KMS-11 (cell line): ENCODE measurements around the gene HSDL1.

Experiments used
- H2AFZ ChIP-seq: fragments of 200-600 bp; sonication (generic); 2 replicates; pipeline ENCODE4 v1.6.1; 2016; ENCODE audit warnings: antibody characterized with exemption, mixed run types, low read depth
- H3K27ac ChIP-seq: fragments of 200-600 bp; sonication (generic); 2 replicates; pipeline ENCODE4 v1.6.1; 2016; ENCODE audit warnings: mild to moderate bottlenecking, mixed run types
- H3K27me3 ChIP-seq: fragments of 200-600 bp; sonication (generic); 2 replicates; pipeline ENCODE4 v1.6.1; 2017; ENCODE audit warnings: mild to moderate bottlenecking, low read depth, mixed run types, moderate library complexity; ENCODE audit not compliant: insufficient read depth
- H3K36me3 ChIP-seq: fragments of 200-600 bp; sonication (generic); 2 replicates; pipeline ENCODE4 v1.6.1; 2017; ENCODE audit warnings: mild to moderate bottlenecking, mixed run types; ENCODE audit not compliant: insufficient read depth
- H3K4me1 ChIP-seq: fragments of 200-600 bp; sonication (generic); 2 replicates; pipeline ENCODE4 v1.6.1; 2016; ENCODE audit warnings: mild to moderate bottlenecking, low read depth, mixed run types; ENCODE audit not compliant: poor library complexity, severe bottlenecking
- H3K4me2 ChIP-seq: fragments of 200-600 bp; sonication (generic); 2 replicates; pipeline ENCODE4 v1.7.0; 2016; ENCODE audit warnings: mild to moderate bottlenecking, mixed run types
- H3K4me3 ChIP-seq: fragments of 200-600 bp; sonication (generic); IDR thresholded peaks from 2 replicates; pipeline ENCODE4 v1.6.1; 2017; ENCODE audit warnings: low read depth, low read length, mixed read lengths; ENCODE audit not compliant: insufficient read depth
- H3K79me2 ChIP-seq: fragments of 200-600 bp; sonication (generic); 2 replicates; pipeline ENCODE4 v1.6.1; 2016; ENCODE audit warnings: low read depth, mixed run types; ENCODE audit not compliant: insufficient read depth
- H3K9ac ChIP-seq: fragments of 200-600 bp; sonication (generic); 2 replicates; pipeline ENCODE4 v1.6.1; 2016; ENCODE audit warnings: mild to moderate bottlenecking, mixed run types
- H4K20me1 ChIP-seq: fragments of 200-600 bp; sonication (generic); 2 replicates; pipeline ENCODE4 v1.6.1; 2016; ENCODE audit warnings: mild to moderate bottlenecking, mixed run types; ENCODE audit not compliant: insufficient read depth
- TF ChIP-seq, protein P1 (sequence below): fragments of 200-600 bp; sonication (generic); conservative IDR thresholded peaks from 2 replicates; pipeline ENCODE4 v1.6.1; 2017; ENCODE audit warnings: low read depth, mild to moderate bottlenecking, antibody characterized with exemption, low read length, moderate library complexity, mixed read lengths

Gene HSDL1

DNA sequence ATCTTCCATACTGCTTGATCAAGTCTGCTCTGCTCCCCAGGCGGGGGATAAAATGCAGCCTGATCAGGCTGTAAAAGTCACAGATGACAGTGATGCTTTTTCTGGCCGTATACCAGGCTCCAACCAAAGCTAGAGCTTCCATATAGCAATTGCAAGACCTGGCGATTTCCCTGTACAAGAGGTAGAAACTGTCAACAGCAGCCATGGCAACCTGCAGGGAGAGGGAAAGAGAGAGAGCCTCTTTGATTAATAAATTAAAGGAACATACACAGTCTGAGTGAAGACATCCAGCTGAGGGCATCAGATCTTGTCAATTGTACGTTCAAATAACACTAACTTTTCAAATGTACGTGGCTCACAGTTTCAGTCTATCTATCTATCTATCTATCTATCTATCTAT, 13.9 kb downstream of the HSDL1 start:
- TF ChIP-seq, protein P1, sequence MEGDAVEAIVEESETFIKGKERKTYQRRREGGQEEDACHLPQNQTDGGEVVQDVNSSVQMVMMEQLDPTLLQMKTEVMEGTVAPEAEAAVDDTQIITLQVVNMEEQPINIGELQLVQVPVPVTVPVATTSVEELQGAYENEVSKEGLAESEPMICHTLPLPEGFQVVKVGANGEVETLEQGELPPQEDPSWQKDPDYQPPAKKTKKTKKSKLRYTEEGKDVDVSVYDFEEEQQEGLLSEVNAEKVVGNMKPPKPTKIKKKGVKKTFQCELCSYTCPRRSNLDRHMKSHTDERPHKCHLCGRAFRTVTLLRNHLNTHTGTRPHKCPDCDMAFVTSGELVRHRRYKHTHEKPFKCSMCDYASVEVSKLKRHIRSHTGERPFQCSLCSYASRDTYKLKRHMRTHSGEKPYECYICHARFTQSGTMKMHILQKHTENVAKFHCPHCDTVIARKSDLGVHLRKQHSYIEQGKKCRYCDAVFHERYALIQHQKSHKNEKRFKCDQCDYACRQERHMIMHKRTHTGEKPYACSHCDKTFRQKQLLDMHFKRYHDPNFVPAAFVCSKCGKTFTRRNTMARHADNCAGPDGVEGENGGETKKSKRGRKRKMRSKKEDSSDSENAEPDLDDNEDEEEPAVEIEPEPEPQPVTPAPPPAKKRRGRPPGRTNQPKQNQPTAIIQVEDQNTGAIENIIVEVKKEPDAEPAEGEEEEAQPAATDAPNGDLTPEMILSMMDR = no peak
- no peak overlapping the region for H3K4me2 ChIP-seq
- peaks cover 61% of the 10 kb centered on the region for H3K4me1 ChIP-seq
- no peaks in the 10 kb centered on the region for H4K20me1 ChIP-seq
- no peak overlapping the region for H3K9ac ChIP-seq
- H3K27me3 ChIP-seq = no peaks in the 10 kb centered on the region
- no peak overlapping the region for H2AFZ ChIP-seq
- no peak overlapping the region for H3K27ac ChIP-seq
- H3K79me2 ChIP-seq = peaks cover 4% of the 10 kb centered on the region
- H3K36me3 ChIP-seq = no peaks in the 10 kb centered on the region
- no peak overlapping the region for H3K4me3 ChIP-seq

- no peak overlapping the region for H3K27ac ChIP-seq
- H3K9ac ChIP-seq = no peak overlapping the region
- TF ChIP-seq, protein P1 = no peak
- no peaks in the 10 kb centered on the region for H3K79me2 ChIP-seq
- no peak overlapping the region for H3K4me3 ChIP-seq
- H4K20me1 ChIP-seq = no peaks in the 10 kb centered on the region
- H3K4me1 ChIP-seq = peaks cover 20% of the 10 kb centered on the region
- H2AFZ ChIP-seq = no peak overlapping the region
- no peaks in the 10 kb centered on the region; the same call in 1 of the 2 replicates for H3K36me3 ChIP-seq
- H3K27me3 ChIP-seq = no peaks in the 10 kb centered on the region
- no peak overlapping the region for H3K4me2 ChIP-seq
Observed at GRCh38 chr16:84124257-84125073, 20.5 kb downstream of the HSDL1 start.

DNA sequence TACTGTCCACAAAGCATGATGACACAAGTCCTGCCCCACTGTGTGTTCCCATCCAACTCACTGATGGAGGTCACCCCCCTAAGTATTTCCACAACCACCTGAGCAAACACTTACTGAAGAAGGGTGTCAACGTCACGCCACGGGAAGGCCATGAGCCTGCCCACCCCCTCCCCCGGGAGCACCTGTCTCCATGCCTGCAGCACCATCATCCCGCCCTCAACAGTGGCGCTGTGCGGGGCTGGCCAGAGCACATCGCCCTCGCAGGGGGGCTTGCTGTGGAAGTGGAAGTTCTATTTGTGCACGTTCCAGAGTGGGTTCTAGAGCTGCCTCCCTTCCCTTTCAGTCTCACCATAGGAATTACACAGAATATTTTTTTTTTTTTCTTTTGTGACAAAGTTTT, 24.0 kb downstream of the HSDL1 start:
- Histone ChIP-seq H3K4me1 (peaks cover 19% of the 10 kb centered on the region), H3K4me3 (no peak overlapping the region), H3K27me3 (no peaks in the 10 kb centered on the region), H3K4me2 (no peak overlapping the region), H3K9ac (no peak overlapping the region), H2AFZ (no peak overlapping the region), H3K36me3 (no peaks in the 10 kb centered on the region; the same call in 1 of the 2 replicates), H4K20me1 (no peaks in the 10 kb centered on the region), H3K27ac (no peak overlapping the region), H3K79me2 (peaks cover 2% of the 10 kb centered on the region; the same call in 1 of the 2 replicates)
- TF ChIP-seq, protein P1 = no peak

DNA sequence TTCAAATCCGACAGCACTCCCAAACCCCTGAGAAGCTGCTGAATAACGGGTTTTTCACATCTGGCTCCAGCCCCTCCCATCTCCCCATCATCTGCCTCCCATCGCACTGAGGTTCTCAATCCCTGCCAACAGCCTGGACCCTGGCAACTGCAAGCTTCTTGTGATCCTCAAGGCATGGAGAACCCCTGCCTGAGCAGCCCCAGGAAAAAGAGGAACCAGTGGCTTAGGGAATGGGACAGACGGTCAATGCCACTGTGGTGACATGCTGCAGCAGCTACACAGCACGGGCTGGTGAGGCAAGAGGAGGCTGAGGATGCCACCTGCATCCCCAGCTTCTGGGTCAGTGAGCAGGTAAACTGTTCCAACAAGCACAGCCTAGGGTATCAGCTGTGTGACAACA, 25.0 kb downstream of the HSDL1 start:
- Histone ChIP-seq H2AFZ (no peak overlapping the region), H3K4me2 (no peak overlapping the region), H3K36me3 (no peaks in the 10 kb centered on the region; the same call in 1 of the 2 replicates), H4K20me1 (no peaks in the 10 kb centered on the region), H3K4me3 (no peak overlapping the region), H3K4me1 (peaks cover 26% of the 10 kb centered on the region), H3K27ac (no peak overlapping the region), H3K9ac (no peak overlapping the region), H3K79me2 (peaks cover 12% of the 10 kb centered on the region), H3K27me3 (no peaks in the 10 kb centered on the region)
- TF ChIP-seq, protein P1 = no peak
